HG03108 (cell line): ENCODE measurements around the gene RABGAP1L.
"Not testable (repeated sequence)": the region's sequence is repeated elsewhere in the genome, so short reads cannot be mapped to it uniquely, and the experiment has no call there.

ENCODE experiments used
- ATAC-seq: cut with Tn5 transposase; IDR thresholded peaks from one replicate; pipeline ENCODE4 v1.9.1; 2021; ENCODE audit warnings: moderate library complexity; ENCODE audit not compliant: unreplicated experiment

RABGAP1L gene

DNA sequence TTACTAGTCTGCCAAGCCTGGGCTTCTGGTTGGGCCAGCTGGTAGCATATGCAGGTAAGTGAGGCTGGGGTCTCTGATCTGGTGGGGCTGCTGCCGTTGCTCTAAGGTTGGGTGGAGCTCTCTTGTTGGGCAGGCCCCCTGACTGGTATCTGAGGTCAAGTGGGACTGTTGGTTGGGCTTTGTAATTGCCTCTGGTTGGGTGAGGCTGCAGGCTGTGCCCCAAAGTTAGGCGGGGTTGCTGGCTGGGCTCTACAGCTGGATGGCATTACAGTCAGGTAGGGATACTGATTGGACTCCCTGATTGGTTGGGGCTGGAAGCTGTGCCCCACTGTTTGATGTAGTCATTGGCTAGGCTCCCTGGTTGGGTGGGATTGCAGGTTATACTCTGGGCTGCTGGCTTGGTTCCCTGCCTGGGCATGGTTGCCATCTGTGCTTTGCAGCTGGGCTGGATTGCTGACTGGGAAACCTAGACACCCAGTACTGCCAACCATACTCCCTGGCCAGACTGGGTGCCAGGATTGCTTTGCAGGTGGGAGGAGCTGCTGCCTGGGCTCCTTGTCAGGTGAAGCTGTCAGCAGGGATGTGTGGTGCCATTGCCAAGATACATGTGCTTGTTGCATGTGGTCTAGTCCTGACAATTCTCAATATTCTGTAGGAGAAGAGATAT, 130.5 kb downstream of the RABGAP1L start:
- ATAC-seq, result no peak

DNA sequence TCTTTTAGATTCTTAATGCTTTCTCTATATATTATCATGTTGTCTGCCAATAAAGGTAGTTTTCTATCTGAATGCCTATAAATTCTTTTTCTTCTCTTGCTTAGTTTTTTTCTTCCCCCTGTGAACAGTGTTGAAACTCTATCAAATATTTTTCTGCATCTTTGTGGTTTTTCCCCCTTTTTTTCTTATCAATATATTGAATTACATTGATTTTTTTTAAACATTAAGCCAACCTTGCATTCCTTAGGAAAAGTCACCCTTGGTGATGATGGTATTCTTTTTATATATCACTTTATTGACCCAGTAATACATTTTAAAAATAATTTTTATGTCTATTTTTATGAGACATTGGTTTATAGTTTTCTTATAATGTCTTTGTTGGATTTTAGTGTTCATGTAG, 131.7 kb downstream of the RABGAP1L start:
- no peak for ATAC-seq

DNA sequence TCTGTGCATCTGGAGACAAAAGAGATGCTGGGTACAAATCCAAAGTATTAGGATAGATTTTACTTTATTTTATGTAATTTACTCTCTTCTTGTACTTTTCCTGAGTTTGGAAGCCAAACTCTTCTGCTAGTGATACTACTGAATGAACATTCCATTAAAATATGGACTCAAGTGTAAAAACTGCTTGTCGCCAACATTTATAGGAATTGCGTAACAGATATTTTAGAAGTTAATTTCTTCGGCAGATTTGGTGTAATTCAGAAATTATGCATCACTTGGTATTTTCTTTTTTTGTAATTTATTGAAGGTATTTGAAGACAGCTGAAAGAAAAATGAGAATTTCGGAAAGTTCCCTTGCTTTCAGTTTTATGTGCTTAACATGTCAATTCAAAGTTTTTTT, 137.0 kb downstream of the RABGAP1L start:
- ATAC-seq, result no peak

DNA sequence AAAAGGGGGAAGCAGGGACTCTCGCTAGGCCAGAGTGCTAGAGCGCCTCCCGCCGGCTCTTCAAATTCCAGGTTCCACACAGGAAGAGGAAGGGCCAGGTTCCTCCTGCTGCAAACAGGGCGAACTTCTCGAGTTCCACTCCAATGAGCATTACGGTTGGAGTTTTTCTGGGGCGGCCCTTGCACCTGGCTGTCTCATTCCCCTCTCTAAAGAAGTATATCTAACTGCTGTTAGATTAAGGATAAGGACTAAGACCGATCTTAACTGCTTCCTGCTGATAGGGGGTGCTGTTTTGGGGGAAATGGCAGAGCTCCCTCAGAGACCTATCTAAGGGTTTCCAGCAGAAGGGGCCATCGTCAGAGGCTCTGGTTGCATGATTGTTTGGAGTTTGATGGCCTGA, 138.0 kb downstream of the RABGAP1L start:
- ATAC-seq, result no peak

DNA sequence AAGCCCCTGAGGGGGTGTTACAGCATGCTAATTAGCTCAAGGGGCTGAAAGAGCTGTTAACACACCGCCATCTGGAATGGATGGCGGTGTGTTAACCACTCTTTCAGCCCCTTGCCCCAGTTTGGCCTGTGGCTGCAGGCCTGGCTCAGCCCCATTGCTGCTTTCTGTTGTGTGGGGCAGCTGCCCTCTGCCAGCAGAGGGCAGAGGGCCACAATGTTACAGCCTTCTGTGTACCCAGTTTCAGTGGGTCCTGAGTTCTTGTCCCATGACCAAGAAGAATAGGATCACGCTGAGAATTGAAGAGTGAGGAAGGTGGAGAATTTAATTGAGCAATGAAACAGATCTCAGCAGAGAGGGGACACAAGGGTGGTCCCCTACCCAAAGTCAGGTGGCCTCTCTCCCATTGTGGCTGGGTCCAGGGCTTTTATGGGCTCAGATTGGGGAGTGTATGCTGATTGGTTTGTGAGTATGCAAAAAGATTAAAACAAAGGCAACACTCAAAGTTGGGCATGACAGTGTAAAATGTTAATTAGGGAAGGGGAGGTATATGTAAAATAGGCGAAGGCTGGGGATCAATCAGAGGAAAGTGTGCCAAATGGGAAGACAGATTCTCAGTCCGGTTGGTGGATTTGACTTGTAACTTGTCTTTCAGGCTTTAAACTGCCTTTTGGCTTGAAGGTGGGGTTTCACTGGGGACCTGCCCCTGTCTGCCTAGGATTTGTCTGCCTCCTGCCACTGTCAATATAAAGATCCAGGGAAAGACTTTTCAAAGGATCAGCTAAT, 142.2 kb downstream of the RABGAP1L start:
- no peak for ATAC-seq

DNA sequence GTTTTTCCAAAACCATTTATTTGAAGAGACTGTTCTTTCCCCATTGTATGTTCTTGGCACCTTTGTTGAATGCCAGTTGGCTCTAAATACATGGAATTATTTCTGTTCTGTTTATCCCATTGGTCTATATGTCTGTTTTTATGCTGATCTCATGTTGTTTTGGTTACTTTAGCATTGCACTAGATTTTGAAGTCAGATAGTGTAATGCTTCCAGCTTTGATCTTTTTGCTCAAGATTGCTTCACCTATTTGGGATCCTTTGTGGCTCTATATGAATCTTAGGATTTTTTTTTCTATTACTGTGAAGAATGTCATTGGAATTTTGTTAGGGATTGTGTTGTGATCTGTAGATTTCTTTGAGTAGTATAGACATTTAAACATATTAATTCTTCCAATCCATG, 149.3 kb downstream of the RABGAP1L start:
- no peak for ATAC-seq

DNA sequence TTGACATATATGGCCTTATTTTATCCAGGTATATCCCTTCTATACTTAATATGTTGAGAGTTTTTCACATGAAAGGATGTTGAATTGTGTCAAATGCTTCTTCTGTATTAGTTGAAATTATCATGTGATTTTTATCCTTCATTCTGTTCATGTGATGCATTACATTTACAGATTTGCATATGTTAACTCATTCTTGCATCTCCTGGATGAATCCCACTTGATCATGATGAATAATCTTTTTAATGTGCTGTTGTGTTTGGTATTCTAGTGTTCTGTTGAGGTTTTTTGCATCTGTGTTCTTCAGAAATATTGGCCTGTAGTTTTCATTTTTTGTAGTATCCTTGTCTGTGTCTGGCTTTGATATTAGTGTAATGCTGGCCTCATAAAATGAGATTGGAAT, 150.2 kb downstream of the RABGAP1L start:
- no peak for ATAC-seq

DNA sequence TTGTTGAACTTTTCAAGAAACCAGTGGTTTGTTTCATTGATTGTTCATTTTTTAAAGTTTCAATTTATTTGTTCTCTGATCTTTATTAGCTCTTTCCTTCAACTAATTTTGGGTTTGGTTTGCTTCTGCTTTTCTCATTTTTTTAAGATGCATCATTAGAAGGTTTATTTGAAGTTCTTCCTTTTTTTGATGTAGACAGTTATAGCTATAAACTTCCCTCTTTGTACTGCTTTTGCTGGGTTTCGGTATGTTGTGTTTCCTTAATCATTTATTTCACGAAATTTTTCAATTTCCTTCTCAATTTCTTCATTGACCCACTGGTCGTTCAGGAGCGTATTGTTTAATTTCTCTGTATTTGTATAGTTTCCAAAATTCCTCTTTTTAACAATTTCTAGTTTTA, 155.1 kb downstream of the RABGAP1L start:
- no peak for ATAC-seq

DNA sequence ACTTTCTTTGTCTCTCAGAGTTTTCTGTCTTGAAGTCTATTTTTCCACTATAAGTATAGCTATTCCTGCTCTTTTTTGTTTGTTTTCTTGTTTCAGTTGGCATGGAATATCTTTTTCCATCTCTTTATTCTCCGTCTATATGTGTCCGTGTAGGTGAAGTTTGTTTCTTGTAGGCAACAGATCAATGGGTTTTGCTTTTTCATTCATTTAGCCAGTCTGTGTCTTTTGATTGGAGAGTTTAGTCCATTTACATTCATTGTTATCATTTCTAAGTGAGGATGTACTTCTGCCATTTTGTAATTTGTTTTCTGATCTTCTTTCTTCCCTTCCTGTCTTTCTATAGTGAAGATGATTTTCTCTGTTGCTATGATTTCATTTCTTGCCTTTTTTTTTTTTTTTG, 155.9 kb downstream of the RABGAP1L start:
- no peak for ATAC-seq

DNA sequence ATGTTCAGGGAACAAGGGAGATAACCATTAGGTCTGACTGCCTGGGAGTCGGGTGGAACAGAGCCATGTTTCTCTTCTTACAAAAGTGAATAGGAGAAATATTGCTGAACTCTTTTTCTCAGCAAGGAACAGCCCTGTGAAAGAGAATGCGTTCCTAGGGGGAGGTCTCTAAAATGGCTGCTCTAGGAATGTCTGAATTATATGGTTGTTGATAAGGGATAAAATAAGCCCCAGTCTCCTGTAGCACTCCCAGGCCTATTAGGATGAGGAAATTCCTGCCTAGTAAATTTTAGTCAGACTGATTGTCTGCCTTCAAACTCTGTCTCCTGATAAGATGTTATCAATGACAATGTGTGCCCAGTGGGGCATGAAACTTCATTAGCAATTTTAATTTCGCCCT, 161.6 kb downstream of the RABGAP1L start:
- ATAC-seq, result not testable (repeated sequence)

DNA sequence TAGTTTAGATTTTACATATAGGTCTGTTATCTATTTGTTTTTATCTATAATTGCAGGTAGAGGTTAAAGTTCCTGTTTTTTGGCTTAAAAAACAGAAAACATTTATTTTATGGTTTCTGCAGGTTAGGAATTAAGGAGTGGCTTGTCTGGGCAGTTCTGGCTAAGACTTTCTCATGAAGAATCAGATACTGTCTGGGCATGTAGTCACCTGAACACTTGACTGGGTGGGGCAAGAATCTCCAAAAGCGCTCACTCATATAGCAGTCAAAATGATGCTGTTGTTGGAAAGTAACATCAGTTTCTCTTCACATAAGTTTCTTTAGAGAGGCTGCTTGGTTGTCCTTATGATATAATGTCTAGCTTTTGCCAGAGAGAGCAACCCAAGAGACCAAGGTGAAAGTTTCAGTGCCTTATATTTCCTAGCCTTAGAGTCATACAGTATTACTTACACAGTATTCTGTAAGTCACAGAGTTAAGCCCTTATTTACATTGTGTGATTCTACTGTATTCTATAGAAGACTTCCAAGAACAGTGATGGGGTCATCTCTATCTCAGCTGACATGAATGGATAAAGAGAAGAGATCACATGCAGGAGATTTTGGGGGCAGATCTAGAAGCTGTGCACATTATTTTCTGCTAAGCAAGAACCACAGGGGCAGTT, 163.0 kb downstream of the RABGAP1L start:
- ATAC-seq, result no peak

DNA sequence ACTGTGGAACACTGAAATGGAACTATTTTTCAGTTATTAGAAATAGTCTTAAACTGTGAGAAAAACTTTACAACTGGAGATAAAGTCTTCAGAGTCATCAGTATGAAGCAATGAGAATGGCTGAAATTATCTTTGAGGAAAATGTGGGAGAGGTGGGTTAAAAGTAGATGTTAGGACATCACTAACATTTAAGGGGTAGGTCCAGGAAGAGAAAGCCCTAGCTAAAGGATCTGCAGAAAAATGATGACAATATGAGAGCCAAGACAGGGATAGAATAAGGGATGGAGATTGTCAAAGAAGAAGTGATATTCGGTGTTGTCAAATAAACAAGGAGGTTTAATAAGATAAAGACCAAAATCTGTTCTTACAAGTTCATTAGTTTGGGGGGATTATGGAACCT, 165.2 kb downstream of the RABGAP1L start:
- no peak for ATAC-seq

DNA sequence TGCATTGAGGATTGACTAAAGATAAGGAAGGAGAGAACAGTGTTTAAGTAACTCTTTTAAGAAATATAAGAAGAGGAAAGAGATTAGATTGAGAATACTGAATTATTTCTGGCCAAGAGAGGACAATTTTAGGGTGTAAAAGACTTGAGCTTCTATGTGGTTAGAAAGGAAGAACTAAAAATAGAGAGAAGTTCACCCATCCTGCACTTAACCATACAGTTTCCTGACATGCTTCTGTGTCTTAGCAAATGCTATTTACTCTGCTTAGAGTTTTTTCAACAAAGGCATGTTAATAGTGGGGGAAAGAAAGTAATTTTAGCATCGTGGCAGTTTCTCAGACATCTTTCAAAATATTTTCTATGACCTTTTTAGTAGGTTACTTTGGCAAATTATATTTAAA, 165.6 kb downstream of the RABGAP1L start:
- ATAC-seq, result no peak

DNA sequence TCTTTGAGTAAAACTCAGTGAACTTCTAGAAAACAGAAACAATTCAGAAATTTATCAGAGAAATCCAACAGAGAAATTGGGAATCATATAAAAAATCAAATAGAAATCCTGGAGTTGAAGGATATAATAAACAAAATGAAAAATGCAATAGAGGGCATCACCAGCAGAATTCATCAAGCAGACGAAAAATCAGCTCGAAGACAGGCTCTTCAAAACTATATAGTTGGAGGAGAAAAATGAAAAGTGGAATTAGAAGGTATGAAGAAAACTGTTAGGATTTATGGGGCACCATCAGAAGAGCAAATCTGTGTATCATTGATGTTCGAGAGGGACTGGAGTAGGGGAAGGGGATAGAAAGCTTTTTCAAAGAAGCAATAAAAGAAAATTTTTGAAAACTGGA, 167.0 kb downstream of the RABGAP1L start:
- no peak for ATAC-seq

DNA sequence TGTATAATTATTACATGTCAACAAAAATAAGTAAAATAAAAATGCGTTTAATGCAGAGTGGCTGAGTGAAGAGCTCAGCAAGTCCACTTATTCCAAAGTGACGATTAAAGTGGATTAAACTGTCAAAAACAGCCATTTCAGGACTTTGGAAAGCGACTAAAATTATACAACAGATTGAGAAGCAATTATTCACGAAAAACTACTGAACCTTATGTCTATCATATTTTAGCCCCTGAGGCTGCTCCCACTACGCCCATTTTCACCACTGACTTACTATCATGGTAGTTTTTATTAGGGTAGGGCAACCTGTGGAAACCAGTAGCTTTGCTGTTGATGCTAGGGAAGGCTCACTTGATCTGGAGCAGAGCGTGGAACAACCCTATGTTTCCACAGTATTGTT, 174.1 kb downstream of the RABGAP1L start:
- no peak for ATAC-seq

DNA sequence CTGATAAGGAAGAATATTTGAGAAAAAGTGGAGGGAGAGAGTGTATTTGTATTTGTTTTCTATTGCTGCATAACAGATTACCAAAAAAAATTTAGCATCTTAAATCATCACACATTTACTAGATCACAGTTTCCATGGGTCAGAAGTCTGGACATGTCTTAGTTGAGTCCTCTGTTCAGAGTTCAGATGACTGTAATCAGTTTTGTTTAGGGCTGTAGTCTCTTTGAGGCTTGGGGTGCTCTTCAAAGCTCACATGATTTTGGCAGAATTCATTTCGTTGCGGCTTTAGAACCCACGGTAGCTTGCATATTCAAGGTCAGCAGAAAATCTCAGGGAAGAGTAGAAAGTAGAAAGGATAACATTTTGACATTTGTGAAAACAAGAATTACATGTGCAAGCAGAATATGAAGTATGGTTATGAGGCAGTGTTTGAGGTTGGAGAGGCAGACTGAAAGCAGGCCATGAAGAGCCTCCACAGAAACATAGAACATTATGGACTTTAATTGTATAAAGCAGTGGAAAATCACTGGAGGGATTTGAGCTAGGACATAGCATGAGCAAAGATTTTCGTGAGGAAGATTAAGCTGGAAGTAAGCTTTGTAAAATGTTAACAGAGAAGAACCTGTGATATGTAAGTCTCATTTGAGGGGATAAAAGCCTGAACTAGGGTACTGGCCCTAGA, 177.8 kb downstream of the RABGAP1L start:
- ATAC-seq, result no peak

DNA sequence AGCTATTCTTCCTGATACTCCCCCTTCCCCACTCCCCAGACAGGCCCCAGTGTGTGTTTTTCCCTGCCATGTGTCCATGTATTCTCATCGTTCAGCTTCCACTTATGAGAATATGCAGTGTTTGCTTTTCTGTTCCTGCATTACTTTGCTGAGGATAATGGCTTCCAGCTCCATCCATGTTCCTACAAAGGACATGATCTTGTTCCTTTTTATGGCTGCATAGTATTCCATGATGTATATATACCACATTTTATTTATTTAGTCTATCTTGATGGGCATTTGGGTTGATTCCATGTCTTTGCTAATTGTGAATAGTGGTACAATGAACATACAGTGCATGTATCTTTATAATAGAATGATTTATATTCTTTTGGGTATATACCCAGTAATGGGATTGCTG, 181.1 kb downstream of the RABGAP1L start:
- ATAC-seq, result not testable (repeated sequence)

DNA sequence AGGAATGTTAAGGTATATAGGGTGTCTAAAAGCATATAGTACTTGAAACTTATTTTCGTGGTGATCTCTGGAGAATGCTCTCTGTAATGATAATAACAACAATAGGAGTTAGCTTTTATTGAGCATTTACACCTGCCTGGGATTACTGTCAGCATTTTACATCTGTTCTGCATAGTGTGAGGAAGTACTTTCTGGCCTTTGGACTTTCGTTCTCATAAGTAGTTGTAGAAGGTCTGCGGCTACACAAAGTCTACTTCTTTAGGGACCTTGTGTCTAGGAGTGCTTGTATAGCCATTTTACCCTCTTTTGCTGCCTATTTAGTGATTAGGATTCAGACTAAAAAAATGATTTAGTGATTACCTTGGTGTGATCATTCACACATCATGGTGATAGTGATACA, 184.8 kb downstream of the RABGAP1L start:
- peak; percentile 59 for ATAC-seq

DNA sequence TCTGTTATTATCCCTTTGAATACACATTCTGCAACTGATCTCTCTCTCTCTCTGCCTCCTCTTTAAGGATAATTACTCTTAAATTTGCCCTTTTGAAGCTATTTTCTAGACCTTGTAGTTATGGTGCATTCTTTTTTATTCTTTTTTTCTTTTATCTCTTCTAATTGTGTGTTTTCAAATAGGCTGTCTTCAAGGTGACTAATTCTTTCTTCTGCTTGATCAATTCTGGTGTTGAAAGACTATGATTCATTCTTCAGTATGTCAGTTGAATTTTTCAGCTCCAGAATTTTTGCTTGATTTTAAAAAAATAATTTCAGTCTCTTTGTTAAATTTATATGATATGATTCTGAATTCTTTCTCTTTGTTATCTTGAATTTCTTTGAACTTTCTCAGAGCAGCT, 192.8 kb downstream of the RABGAP1L start:
- ATAC-seq, result no peak

DNA sequence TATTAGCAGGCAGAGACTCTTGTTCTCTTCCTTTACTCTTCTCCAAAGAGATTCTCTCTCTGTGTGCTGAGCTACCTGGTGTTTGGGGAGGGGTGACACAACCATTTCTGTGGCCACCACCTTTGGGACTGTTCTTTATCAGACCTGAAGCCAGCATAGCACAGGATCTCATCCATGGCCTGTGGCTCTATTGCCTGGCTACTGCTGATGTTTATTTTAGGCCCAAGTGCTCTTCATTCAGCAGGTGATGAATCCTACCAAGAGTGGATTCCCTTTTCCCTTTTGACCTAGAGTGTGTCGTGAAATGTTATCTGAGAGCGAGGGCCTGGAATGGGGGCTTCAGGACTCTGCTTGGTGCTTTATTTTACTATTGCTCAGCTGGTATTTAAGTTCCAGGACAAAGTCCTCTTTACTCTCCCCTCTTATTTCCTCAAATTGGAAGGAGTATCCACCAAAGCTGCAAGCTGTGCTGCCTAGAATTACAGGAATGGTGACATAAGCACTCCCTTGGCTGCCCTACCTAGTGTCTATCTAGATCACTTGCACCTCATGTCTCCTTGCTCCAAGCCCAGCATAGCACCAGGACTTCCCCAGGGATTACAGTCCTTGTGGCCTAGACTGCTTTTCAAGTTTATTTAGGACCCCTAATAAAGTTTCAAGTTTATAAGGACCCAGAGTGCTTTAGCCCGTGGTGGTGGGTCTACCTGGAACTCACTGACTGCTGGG, 193.7 kb downstream of the RABGAP1L start:
- no peak for ATAC-seq

DNA sequence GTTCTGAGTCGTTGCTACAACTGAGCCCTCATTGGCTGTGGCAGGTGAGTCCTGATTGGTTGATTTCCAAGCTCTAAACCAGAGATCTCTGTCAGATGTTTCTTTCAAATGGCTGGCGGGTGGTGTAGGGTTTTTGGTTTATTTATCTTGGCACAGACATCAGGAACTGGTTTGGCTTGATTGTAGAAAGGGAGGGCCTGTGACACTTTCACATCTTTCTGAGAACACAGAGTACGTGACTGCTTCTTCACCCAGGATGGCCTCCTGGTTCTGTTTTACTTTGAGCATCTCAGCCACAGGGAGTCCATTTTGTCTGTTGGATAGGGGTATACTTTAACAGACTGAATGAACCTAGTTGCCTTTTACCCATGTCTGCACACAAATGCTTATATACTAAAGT, 199.0 kb downstream of the RABGAP1L start:
- no peak for ATAC-seq
